Astrocyte of the spinal cord (primary cell): Measurements from ENCODE around the gene CDON.

ENCODE experiments used
- DNase-seq: peaks from one replicate; pipeline ENCODE4 v3.0.0; 2011; ENCODE audit warnings: low read depth, low spot score
- H3K4me3 ChIP-seq: 2 replicates; pipeline ENCODE4 v1.5.1; 2011; ENCODE audit warnings: low read depth, mild to moderate bottlenecking, low read length, moderate library complexity
- CTCF ChIP-seq: IDR thresholded peaks from 2 replicates; pipeline ENCODE4 v1.5.1; 2012; ENCODE audit warnings: low read depth, mild to moderate bottlenecking, low read length, inconsistent platforms
- in situ Hi-C: cut with HindIII; loops from 2 replicates; pipeline ENCODE4 v1.10.0; 2017; ENCODE audit warnings: low sequenced_read_pairs

The CDON gene

GRCh38 chr11:126058105-126058874 lies 4.4 kb downstream of the CDON start:
- no peak for DNase-seq
- H3K4me3 ChIP-seq: no peak overlapping the region
- no peak for TF ChIP-seq CTCF
- in situ Hi-C loops: no loop called here

- no peak overlapping the region for H3K4me3 ChIP-seq
- no peak for DNase-seq
- no peak for TF ChIP-seq CTCF
- in situ Hi-C loops: no loop called here
Measured at GRCh38 chr11:126054882-126055281, 7.8 kb downstream of the CDON start.

GRCh38 chr11:126054408-126054807 lies 8.3 kb downstream of the CDON start:
- in situ Hi-C loops: no loop called here
- TF ChIP-seq CTCF: no peak
- H3K4me3 ChIP-seq: no peak overlapping the region
- no peak for DNase-seq

GRCh38 chr11:126053415-126054286 lies 9.0 kb downstream of the CDON start:
- TF ChIP-seq CTCF: no peak
- H3K4me3 ChIP-seq: no peak overlapping the region
- in situ Hi-C loops: no loop called here
- DNase-seq: no peak

- no peak for DNase-seq
- no peak for TF ChIP-seq CTCF
Measured at GRCh38 chr11:126051117-126051516, 11.5 kb downstream of the CDON start.

GRCh38 chr11:126049159-126049558 lies 13.5 kb downstream of the CDON start:
- no peak for TF ChIP-seq CTCF
- DNase-seq: no peak
- H3K4me3 ChIP-seq: no peak overlapping the region
- in situ Hi-C loops: no loop called here

More at GRCh38 chr11:126051117-126051516, 11.5 kb downstream of the CDON start:
- no peak overlapping the region for H3K4me3 ChIP-seq
- in situ Hi-C loops: no loop called here
